ENCODE measurements around the gene SPOCK1.

SPOCK1 gene

GRCh38 chr5:137372016-137372772 is 126.9 kb downstream of the SPOCK1 start:
- no peaks in the 10 kb centered on the region for H3K36me3 ChIP-seq (ENCODE audit: control insufficient read depth in 5 of 5, insufficient read depth in 5 of 5, low read length in 5 of 5)
- H3K27ac ChIP-seq (ENCODE audit: low read depth, low read length) = no peak overlapping the region
- no peaks in the 10 kb centered on the region for H3K4me1 ChIP-seq (ENCODE audit: control insufficient read depth in 5 of 5, insufficient read depth in 5 of 5, low read length in 5 of 5)
- H3K4me3 ChIP-seq (ENCODE audit: low read depth in 1 of 5, low read length in 5 of 5) = no peak overlapping the region
- H3K9ac ChIP-seq (ENCODE audit: low read length in 5 of 5) = no peak overlapping the region
- H3K27me3 ChIP-seq (ENCODE audit: control insufficient read depth in 5 of 5, insufficient read depth in 4 of 5, low read length in 5 of 5) = peaks cover 0 to 4% (median 0%) of the 10 kb centered on the region in 5 donors
- H3K9me3 ChIP-seq (ENCODE audit: control insufficient read depth in 5 of 5, low read length in 5 of 5) = no peaks in the 10 kb centered on the region

- H3K4me3 ChIP-seq (ENCODE audit: low read depth in 1 of 5, low read length in 5 of 5) = no peak overlapping the region
- H3K27ac ChIP-seq (ENCODE audit: low read depth, low read length) = no peak overlapping the region
- H3K9me3 ChIP-seq (ENCODE audit: control insufficient read depth in 5 of 5, low read length in 5 of 5) = no peaks in the 10 kb centered on the region
- H3K9ac ChIP-seq (ENCODE audit: low read length in 5 of 5) = no peak overlapping the region
- no peaks in the 10 kb centered on the region for H3K36me3 ChIP-seq (ENCODE audit: control insufficient read depth in 5 of 5, insufficient read depth in 5 of 5, low read length in 5 of 5)
- H3K4me1 ChIP-seq (ENCODE audit: control insufficient read depth in 5 of 5, insufficient read depth in 5 of 5, low read length in 5 of 5) = no peaks in the 10 kb centered on the region
- peaks cover 0 to 4% (median 0%) of the 10 kb centered on the region in 5 donors for H3K27me3 ChIP-seq (ENCODE audit: control insufficient read depth in 5 of 5, insufficient read depth in 4 of 5, low read length in 5 of 5)
Measured at GRCh38 chr5:137370096-137371071, 128.7 kb downstream of the SPOCK1 start.

- Histone ChIP-seq H3K27me3 (ENCODE audit: control insufficient read depth in 5 of 5, insufficient read depth in 4 of 5, low read length in 5 of 5) (peaks cover 0 to 4% (median 0%) of the 10 kb centered on the region in 5 donors), H3K27ac (ENCODE audit: low read depth, low read length) (no peak overlapping the region), H3K9ac (ENCODE audit: low read length in 5 of 5) (no peak overlapping the region), H3K4me3 (ENCODE audit: low read depth in 1 of 5, low read length in 5 of 5) (no peak overlapping the region), H3K9me3 (ENCODE audit: control insufficient read depth in 5 of 5, low read length in 5 of 5) (no peaks in the 10 kb centered on the region), H3K36me3 (ENCODE audit: control insufficient read depth in 5 of 5, insufficient read depth in 5 of 5, low read length in 5 of 5) (no peaks in the 10 kb centered on the region), H3K4me1 (ENCODE audit: control insufficient read depth in 5 of 5, insufficient read depth in 5 of 5, low read length in 5 of 5) (no peaks in the 10 kb centered on the region)
Measured at GRCh38 chr5:137368651-137369050, 130.5 kb downstream of the SPOCK1 start.

GRCh38 chr5:137367951-137368350 is 131.2 kb downstream of the SPOCK1 start:
- Histone ChIP-seq H3K27ac (ENCODE audit: low read depth, low read length) (no peak overlapping the region), H3K4me3 (ENCODE audit: low read depth in 1 of 5, low read length in 5 of 5) (no peak overlapping the region), H3K9ac (ENCODE audit: low read length in 5 of 5) (no peak overlapping the region), H3K9me3 (ENCODE audit: control insufficient read depth in 5 of 5, low read length in 5 of 5) (no peaks in the 10 kb centered on the region), H3K4me1 (ENCODE audit: control insufficient read depth in 5 of 5, insufficient read depth in 5 of 5, low read length in 5 of 5) (no peaks in the 10 kb centered on the region), H3K27me3 (ENCODE audit: control insufficient read depth in 5 of 5, insufficient read depth in 4 of 5, low read length in 5 of 5) (peaks cover 0 to 4% (median 0%) of the 10 kb centered on the region in 5 donors), H3K36me3 (ENCODE audit: control insufficient read depth in 5 of 5, insufficient read depth in 5 of 5, low read length in 5 of 5) (no peaks in the 10 kb centered on the region)

- no peak overlapping the region for H3K27ac ChIP-seq (ENCODE audit: low read depth, low read length)
- no peak overlapping the region for H3K4me3 ChIP-seq (ENCODE audit: low read depth in 1 of 5, low read length in 5 of 5)
- no peaks in the 10 kb centered on the region for H3K4me1 ChIP-seq (ENCODE audit: control insufficient read depth in 5 of 5, insufficient read depth in 5 of 5, low read length in 5 of 5)
- H3K27me3 ChIP-seq (ENCODE audit: control insufficient read depth in 5 of 5, insufficient read depth in 4 of 5, low read length in 5 of 5) = peaks cover 0 to 4% (median 0%) of the 10 kb centered on the region in 5 donors
- H3K9me3 ChIP-seq (ENCODE audit: control insufficient read depth in 5 of 5, low read length in 5 of 5) = no peaks in the 10 kb centered on the region
- H3K9ac ChIP-seq (ENCODE audit: low read length in 5 of 5) = no peak overlapping the region
- no peaks in the 10 kb centered on the region for H3K36me3 ChIP-seq (ENCODE audit: control insufficient read depth in 5 of 5, insufficient read depth in 5 of 5, low read length in 5 of 5)
Measured at GRCh38 chr5:137366526-137366925, 132.6 kb downstream of the SPOCK1 start.

- Histone ChIP-seq H3K4me3 (ENCODE audit: low read depth in 1 of 5, low read length in 5 of 5) (no peak overlapping the region), H3K4me1 (ENCODE audit: control insufficient read depth in 5 of 5, insufficient read depth in 5 of 5, low read length in 5 of 5) (no peaks in the 10 kb centered on the region), H3K27ac (ENCODE audit: low read depth, low read length) (no peak overlapping the region), H3K36me3 (ENCODE audit: control insufficient read depth in 5 of 5, insufficient read depth in 5 of 5, low read length in 5 of 5) (no peaks in the 10 kb centered on the region), H3K27me3 (ENCODE audit: control insufficient read depth in 5 of 5, insufficient read depth in 4 of 5, low read length in 5 of 5) (peaks cover 0 to 4% (median 0%) of the 10 kb centered on the region in 5 donors), H3K9me3 (ENCODE audit: control insufficient read depth in 5 of 5, low read length in 5 of 5) (no peaks in the 10 kb centered on the region), H3K9ac (ENCODE audit: low read length in 5 of 5) (no peak overlapping the region)
Measured at GRCh38 chr5:137365126-137365865, 133.8 kb downstream of the SPOCK1 start.

- Histone ChIP-seq H3K9ac (ENCODE audit: low read length in 5 of 5) (no peak overlapping the region), H3K27ac (ENCODE audit: low read depth, low read length) (no peak overlapping the region), H3K27me3 (ENCODE audit: control insufficient read depth in 5 of 5, insufficient read depth in 4 of 5, low read length in 5 of 5) (no peaks in the 10 kb centered on the region), H3K4me1 (ENCODE audit: control insufficient read depth in 5 of 5, insufficient read depth in 5 of 5, low read length in 5 of 5) (no peaks in the 10 kb centered on the region), H3K9me3 (ENCODE audit: control insufficient read depth in 5 of 5, low read length in 5 of 5) (no peaks in the 10 kb centered on the region), H3K4me3 (ENCODE audit: low read depth in 1 of 5, low read length in 5 of 5) (no peak overlapping the region), H3K36me3 (ENCODE audit: control insufficient read depth in 5 of 5, insufficient read depth in 5 of 5, low read length in 5 of 5) (no peaks in the 10 kb centered on the region)
Measured at GRCh38 chr5:137361280-137361679, 137.8 kb downstream of the SPOCK1 start.

GRCh38 chr5:137360607-137361006 is 138.5 kb downstream of the SPOCK1 start:
- no peaks in the 10 kb centered on the region for H3K27me3 ChIP-seq (ENCODE audit: control insufficient read depth in 5 of 5, insufficient read depth in 4 of 5, low read length in 5 of 5)
- H3K4me3 ChIP-seq (ENCODE audit: low read depth in 1 of 5, low read length in 5 of 5) = no peak overlapping the region
- H3K9ac ChIP-seq (ENCODE audit: low read length in 5 of 5) = no peak overlapping the region
- H3K36me3 ChIP-seq (ENCODE audit: control insufficient read depth in 5 of 5, insufficient read depth in 5 of 5, low read length in 5 of 5) = no peaks in the 10 kb centered on the region
- no peak overlapping the region for H3K27ac ChIP-seq (ENCODE audit: low read depth, low read length)
- no peaks in the 10 kb centered on the region for H3K4me1 ChIP-seq (ENCODE audit: control insufficient read depth in 5 of 5, insufficient read depth in 5 of 5, low read length in 5 of 5)
- H3K9me3 ChIP-seq (ENCODE audit: control insufficient read depth in 5 of 5, low read length in 5 of 5) = no peaks in the 10 kb centered on the region

GRCh38 chr5:137359941-137360340 is 139.2 kb downstream of the SPOCK1 start:
- Histone ChIP-seq H3K4me3 (ENCODE audit: low read depth in 1 of 5, low read length in 5 of 5) (no peak overlapping the region), H3K27ac (ENCODE audit: low read depth, low read length) (no peak overlapping the region), H3K9me3 (ENCODE audit: control insufficient read depth in 5 of 5, low read length in 5 of 5) (no peaks in the 10 kb centered on the region), H3K9ac (ENCODE audit: low read length in 5 of 5) (no peak overlapping the region), H3K36me3 (ENCODE audit: control insufficient read depth in 5 of 5, insufficient read depth in 5 of 5, low read length in 5 of 5) (no peaks in the 10 kb centered on the region), H3K4me1 (ENCODE audit: control insufficient read depth in 5 of 5, insufficient read depth in 5 of 5, low read length in 5 of 5) (no peaks in the 10 kb centered on the region), H3K27me3 (ENCODE audit: control insufficient read depth in 5 of 5, insufficient read depth in 4 of 5, low read length in 5 of 5) (no peaks in the 10 kb centered on the region)
